ENCODE measurements around the gene SCUBE1.

DNA sequence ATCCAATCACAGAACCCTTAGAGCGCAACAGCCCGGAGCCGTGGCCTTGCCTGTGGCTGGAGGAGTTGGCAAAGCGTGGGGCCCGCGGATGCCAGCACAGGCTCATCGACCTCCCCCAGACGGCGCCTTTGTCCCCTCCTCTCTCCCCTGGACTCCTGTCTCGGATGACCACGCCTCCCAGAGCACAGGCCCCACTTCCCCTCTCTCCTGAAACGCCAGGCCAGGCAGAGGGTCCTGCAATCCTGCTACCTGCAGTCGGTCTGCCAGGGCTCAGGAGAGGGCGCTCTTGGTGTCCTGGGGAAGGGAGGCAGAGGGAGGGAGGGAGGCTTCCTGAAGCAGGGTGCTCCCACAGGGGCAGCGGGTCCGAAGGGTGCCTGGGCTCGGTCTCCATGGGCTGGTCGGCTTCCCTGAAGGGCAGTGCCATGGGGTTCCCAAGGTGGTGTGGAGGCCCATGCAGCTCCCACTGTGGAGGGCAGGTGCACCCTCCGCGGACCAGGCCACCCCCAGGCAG lies 139.6 kb downstream of the SCUBE1 start:
- TF ChIP-seq GATA2 (IDR thresholded peaks at IDR 0.05; ENCODE audit: low read depth, low read length) = no peak
- TF ChIP-seq GATA3 (IDR thresholded peaks at IDR 0.05; ENCODE audit: low read depth, low read length) = no peak
